Kidney (tissue), 14 donors: ENCODE results near the gene PHACTR1. TPM values are rescaled to one million over a fixed set of nuclear protein-coding genes. Genes with fewer than 3 reads are reported as not detected.

Experiments
- DNase-seq, 5 donors: peaks; one replicate each; pipeline ENCODE4 v3.0.0-alpha.2; 2013 to 2020
- FAIRE-seq: peaks from 2 replicates; lab custom pipeline; 2012; peaks lifted over from hg19 to GRCh38; lab: Jason Lieb, UNC
- H3K27ac ChIP-seq, 2 donors: one replicate each; pipeline ENCODE4 v1.7.0; 2013; ENCODE audit warnings: low read depth in 2 of 2, low read length in 2 of 2, inconsistent platforms in 1 of 2
- H3K27me3 ChIP-seq: one replicate; pipeline ENCODE4 v1.7.1; 2013; ENCODE audit warnings: low read length, inconsistent platforms; ENCODE audit not compliant: control insufficient read depth, insufficient read depth
- H3K36me3 ChIP-seq, 3 donors: one replicate each; pipeline versions ENCODE4 v1.7.0 to v1.7.1; 2013; ENCODE audit warnings: low read length in 3 of 3, control low read depth in 1 of 3, inconsistent platforms in 1 of 3; ENCODE audit not compliant: insufficient read depth in 3 of 3, control insufficient read depth in 2 of 3
- H3K4me1 ChIP-seq, 3 donors: one replicate each; pipeline versions ENCODE4 v1.7.0 to v1.7.1; 2013; ENCODE audit warnings: low read length in 3 of 3, inconsistent platforms in 1 of 3, low read depth in 1 of 3; ENCODE audit not compliant: control insufficient read depth in 2 of 3, insufficient read depth in 2 of 3
- H3K4me3 ChIP-seq, 3 donors: one replicate each; pipeline versions ENCODE4 v1.7.0 to v1.8.1; 2013; ENCODE audit warnings: low read length in 3 of 3, control low read depth in 1 of 3, inconsistent platforms in 1 of 3
- H3K9ac ChIP-seq, 3 donors: one replicate each; pipeline versions ENCODE4 v1.7.0 to v1.7.1; 2013; ENCODE audit warnings: low read length in 3 of 3, control low read depth in 1 of 3, inconsistent platforms in 1 of 3
- H3K9me3 ChIP-seq, 3 donors: one replicate each; pipeline versions ENCODE4 v1.7.0 to v1.7.1; 2013; ENCODE audit warnings: low read length in 3 of 3, control low read depth in 1 of 3, inconsistent platforms in 1 of 3; ENCODE audit not compliant: control insufficient read depth in 2 of 3, insufficient read depth in 1 of 3
- intact Hi-C: fragments of 100-400 bp; cut with DNase I; formaldehyde crosslinking; loops from one replicate; pipeline ENCODE4 v1.11.1; 2022
- polyA plus RNA-seq: library from polyadenylated mRNA; stranded (reverse); fragments of 350-450 nt; fragmentation: Illumina TruSeq; extraction: RNeasy Lipid Tissue Mini Kit (QIAGEN cat#74804); gene quantifications from one replicate; pipeline ENCODE4 v1.2.3, GENCODE V29; 2014; ENCODE audit warnings: low read depth, low replicate concordance; ENCODE audit not compliant: insufficient read depth
- total RNA-seq: library from RNA; stranded (reverse); fragmentation: NEBNext Ultra II Directional; extraction: Animal tissue kit (Norgen Biotek cat#: 25700); gene quantifications from one replicate; pipeline ENCODE4 v1.2.1, GENCODE V29; 2021
- TF ChIP-seq, protein P1 (sequence below): IDR thresholded peaks from 3 replicates; pipeline ENCODE4 v1.5.1; 2012; ENCODE audit warnings: mild to moderate bottlenecking, moderate library complexity, borderline replicate concordance; ENCODE audit not compliant: insufficient read depth; ENCODE audit errors: extremely low read depth
- donor health status: control.
- donor health status: control.
- donor health status: control.
- donor health status: control.
- donor health status: control.
- donor health status: DM: yes; HTN: yes; CAD: no.
- donor health status: Normal renal cell carcinoma (clear cell type).

PHACTR1 gene
- total and polyA plus RNA-seq, 2 donors from 2014 or later, result 3.3 to 33.6 TPM

DNA sequence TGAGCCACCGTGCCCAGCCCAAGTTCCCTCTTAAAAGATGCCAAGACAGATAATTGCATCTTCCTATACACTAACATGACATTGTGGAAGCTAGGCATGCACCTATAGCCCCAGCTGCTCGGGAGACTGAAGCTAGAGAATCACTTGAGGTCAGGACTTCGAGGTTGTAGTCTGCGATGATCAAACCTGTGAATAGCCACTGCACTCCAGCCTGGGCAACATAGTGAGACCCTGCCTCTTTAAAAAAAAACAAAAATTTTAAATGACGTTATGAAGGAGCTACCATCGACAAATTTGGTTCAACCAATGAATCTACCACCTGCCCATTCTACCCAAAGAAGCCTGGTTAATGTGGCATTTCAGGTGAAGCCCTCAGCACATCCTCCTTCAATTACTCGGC lies 531.1 kb downstream of the PHACTR1 start:
- FAIRE-seq, result no peak
- DNase-seq, result no peak
- no peaks in the 10 kb centered on the region for H3K27me3 ChIP-seq
- intact Hi-C loops, result no loop called here
- H3K4me1 ChIP-seq, result peaks cover 0 to 3% (median 0%) of the 10 kb centered on the region in 3 donors
- H3K9me3 ChIP-seq, result no peaks in the 10 kb centered on the region
- H3K9ac ChIP-seq, result no peak overlapping the region
- no peaks in the 10 kb centered on the region for H3K36me3 ChIP-seq
- no peak overlapping the region for H3K27ac ChIP-seq
- H3K4me3 ChIP-seq, result no peak overlapping the region
- TF ChIP-seq, protein P1, sequence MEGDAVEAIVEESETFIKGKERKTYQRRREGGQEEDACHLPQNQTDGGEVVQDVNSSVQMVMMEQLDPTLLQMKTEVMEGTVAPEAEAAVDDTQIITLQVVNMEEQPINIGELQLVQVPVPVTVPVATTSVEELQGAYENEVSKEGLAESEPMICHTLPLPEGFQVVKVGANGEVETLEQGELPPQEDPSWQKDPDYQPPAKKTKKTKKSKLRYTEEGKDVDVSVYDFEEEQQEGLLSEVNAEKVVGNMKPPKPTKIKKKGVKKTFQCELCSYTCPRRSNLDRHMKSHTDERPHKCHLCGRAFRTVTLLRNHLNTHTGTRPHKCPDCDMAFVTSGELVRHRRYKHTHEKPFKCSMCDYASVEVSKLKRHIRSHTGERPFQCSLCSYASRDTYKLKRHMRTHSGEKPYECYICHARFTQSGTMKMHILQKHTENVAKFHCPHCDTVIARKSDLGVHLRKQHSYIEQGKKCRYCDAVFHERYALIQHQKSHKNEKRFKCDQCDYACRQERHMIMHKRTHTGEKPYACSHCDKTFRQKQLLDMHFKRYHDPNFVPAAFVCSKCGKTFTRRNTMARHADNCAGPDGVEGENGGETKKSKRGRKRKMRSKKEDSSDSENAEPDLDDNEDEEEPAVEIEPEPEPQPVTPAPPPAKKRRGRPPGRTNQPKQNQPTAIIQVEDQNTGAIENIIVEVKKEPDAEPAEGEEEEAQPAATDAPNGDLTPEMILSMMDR, result no peak

DNA sequence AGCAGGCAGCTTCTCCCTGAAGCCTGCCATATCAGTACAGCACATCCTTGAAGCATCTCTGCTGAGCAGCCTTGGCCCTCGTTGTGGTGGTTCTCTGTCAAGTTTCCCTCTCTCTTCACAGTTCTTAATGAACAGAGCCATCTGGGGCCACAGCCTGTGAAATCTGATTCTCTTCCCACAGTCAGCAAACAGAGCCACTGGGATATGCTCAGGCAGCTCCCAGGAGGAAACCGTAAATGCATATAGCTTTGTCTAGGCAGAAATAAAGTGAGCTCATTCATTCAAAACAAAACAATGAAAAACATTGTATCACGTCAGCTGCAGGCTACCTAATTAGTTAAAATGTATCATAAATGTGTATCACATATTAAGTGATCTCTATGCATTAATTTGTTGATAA lies 531.5 kb downstream of the PHACTR1 start:
- no peaks in the 10 kb centered on the region for H3K9me3 ChIP-seq
- H3K4me3 ChIP-seq, result no peak overlapping the region
- H3K27ac ChIP-seq, result no peak overlapping the region
- peaks cover 0 to under 1% (median 0%) of the 10 kb centered on the region in 3 donors for H3K4me1 ChIP-seq
- TF ChIP-seq, protein P1, result no peak
- DNase-seq, result peak in 4 of 5 donors; percentile 48 to 78 (median 67)
- H3K27me3 ChIP-seq, result no peaks in the 10 kb centered on the region
- no peak for FAIRE-seq
- intact Hi-C loops, result no loop called here
- no peaks in the 10 kb centered on the region for H3K36me3 ChIP-seq
- H3K9ac ChIP-seq, result no peak overlapping the region

DNA sequence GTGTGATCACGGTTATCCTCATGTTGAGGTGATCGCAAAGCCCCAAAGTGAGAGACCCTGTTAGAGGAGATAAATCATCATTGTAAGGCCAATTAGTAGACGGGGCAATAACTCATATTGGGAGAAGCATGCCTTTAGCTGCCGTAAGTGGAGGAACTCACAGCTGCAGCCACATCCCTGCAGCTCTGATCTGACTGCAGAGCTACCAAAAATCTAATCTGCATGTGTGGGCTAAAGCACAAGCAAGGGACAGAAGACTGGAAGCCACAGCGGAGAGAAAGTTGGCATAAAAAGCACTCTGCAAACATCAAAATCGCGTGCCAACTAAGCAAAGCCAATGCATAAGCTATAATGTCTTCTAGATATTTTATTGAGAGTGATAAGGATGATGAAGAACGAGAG lies 532.0 kb downstream of the PHACTR1 start:
- no peak overlapping the region for H3K4me3 ChIP-seq
- H3K27me3 ChIP-seq, result no peaks in the 10 kb centered on the region
- DNase-seq (no peak), FAIRE-seq (no peak)
- no peaks in the 10 kb centered on the region for H3K4me1 ChIP-seq
- TF ChIP-seq, protein P1, result no peak
- no peak overlapping the region for H3K9ac ChIP-seq
- intact Hi-C loops, result no loop called here
- H3K9me3 ChIP-seq, result no peaks in the 10 kb centered on the region
- H3K36me3 ChIP-seq, result no peaks in the 10 kb centered on the region
- H3K27ac ChIP-seq, result no peak overlapping the region

DNA sequence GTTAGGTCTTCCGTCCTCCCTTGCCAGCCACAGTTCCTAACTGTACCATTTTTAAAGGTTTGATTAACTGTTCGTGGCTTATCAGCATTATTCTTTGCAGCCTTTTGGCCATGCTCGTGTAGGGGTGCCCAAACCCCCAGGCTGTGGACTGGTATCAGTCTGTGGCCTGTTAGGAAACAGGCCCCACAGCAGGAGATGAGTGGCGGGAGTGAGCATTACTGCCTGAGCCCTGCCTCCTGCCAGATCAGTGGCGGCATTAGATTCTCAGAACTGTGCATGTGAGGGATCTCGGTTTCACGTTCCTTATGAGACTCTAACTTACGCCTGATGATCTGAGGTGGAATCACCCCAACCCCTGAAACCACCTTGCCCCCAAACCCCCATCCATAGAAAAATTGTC lies 532.4 kb downstream of the PHACTR1 start:
- DNase-seq, result no peak
- no peaks in the 10 kb centered on the region for H3K27me3 ChIP-seq
- no peak for FAIRE-seq

More for the DNA sequence above, 532.4 kb downstream of the PHACTR1 start:
- Histone ChIP-seq H3K4me3 (no peak overlapping the region), H3K27ac (no peak overlapping the region), H3K9ac (no peak overlapping the region), H3K4me1 (no peaks in the 10 kb centered on the region), H3K9me3 (no peaks in the 10 kb centered on the region), H3K36me3 (no peaks in the 10 kb centered on the region)
- intact Hi-C loops, result no loop called here
- TF ChIP-seq, protein P1, result no peak
